GM18873 (cell line): Measurements from ENCODE around the gene ABCA5.
"Not testable (repeated sequence)": the region's sequence is repeated elsewhere in the genome, so short reads cannot be mapped to it uniquely, and the experiment has no call there.

Experiments
- ATAC-seq: cut with Tn5 transposase; IDR thresholded peaks from one replicate; pipeline ENCODE4 v1.9.1; 2021; ENCODE audit warnings: mild to moderate bottlenecking, moderate library complexity, moderate number of reproducible peaks; ENCODE audit not compliant: unreplicated experiment, low FRiP score

Gene ABCA5

DNA sequence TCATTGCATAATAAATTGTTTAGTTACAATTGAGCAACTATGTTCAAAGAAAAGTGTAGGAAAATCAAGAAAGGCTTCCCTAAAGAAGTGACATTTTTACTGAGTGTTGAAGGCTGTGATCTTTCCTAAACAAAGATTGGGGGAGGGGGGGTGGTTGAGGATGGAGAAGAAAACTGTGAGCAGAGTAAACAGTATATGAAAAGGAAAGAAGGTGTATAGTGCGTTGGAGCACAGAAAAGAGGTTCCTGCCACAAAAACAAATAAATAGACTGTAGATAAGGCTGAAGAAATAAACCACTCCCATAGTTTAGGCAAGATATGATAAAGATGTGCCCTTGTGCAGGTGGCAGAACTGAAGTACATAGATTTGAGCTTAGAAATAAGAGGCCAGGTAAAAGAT is 106.8 kb downstream of the ABCA5 start:
- ATAC-seq, result no peak

DNA sequence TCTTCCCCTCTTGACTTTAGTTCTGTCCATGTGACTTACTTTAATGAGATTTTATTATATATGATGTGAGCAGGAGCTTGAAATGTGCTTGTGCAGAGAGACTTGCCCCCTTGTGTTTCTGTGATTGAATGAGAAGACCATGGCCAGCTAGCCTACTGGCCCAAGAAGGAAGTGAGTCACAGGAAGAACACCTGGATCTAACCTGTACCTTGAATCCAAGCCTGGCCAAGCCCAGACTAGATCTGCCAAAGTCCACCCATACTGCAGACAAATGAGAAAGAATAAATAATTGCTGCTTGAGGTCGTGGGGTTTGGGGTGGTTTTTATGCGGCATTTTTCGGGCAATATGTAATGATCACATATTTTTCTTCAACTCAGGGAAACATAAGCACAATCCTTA is 107.9 kb downstream of the ABCA5 start:
- no peak for ATAC-seq

DNA sequence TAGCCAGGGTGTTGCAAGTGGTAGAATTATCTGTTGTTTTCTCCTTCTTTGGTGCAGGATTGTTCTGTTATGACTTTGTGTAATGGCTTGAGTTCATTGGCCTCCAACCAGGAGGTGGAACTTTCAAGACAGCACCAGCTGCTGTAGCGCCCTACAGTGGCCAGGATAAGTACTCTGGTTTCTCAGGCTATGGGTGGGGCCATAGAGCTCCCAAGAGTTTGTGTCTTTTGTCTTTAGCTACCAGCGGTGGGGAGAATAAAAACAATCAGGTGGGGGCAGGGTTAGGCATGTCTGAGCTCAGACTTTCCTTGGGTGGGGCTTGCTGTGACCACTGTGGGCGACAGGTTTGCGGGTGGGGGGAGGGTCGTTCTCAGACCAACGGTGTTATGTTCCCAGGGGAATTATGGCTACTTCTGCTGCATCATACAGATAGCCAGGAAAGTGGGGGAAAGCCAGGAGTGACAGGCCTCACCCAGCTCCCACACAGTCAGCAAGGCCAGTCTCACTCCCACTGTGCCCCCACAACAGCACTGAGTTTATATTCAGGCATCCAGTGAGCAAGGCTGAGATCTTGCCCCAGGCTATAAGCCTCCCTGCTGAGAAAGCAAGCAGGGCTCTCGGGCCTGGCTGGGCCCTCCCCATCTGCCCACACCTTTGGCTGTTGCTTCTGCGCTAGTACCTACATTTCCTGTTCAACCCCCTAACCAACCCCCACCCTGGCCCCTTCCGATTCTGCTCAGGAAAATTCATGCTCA is 113.7 kb downstream of the ABCA5 start:
- ATAC-seq, result no peak

- no peak for ATAC-seq
Observed at GRCh38 chr17:69208640-69209039, 118.3 kb downstream of the ABCA5 start.

GRCh38 chr17:69207151-69207550 is 119.8 kb downstream of the ABCA5 start:
- ATAC-seq, result no peak

DNA sequence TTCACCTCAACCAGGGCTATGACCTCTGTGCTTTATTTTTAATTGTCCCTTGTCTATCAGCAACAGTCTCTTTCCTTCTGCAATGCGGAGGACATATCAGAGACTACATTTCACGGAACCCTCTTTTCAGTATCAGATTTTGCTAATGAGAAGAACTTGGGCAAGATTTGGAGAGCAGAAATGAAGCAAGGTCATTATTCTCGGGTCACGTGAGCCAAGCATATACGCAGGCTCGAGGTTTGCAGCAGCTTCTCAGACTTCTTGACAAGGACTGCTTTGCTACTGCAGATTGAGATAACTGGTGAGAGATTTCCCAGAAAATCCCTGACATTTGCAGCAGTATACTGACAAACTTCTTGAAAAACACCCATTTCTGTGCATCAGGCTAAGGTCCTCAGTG is 128.7 kb downstream of the ABCA5 start:
- no peak for ATAC-seq

DNA sequence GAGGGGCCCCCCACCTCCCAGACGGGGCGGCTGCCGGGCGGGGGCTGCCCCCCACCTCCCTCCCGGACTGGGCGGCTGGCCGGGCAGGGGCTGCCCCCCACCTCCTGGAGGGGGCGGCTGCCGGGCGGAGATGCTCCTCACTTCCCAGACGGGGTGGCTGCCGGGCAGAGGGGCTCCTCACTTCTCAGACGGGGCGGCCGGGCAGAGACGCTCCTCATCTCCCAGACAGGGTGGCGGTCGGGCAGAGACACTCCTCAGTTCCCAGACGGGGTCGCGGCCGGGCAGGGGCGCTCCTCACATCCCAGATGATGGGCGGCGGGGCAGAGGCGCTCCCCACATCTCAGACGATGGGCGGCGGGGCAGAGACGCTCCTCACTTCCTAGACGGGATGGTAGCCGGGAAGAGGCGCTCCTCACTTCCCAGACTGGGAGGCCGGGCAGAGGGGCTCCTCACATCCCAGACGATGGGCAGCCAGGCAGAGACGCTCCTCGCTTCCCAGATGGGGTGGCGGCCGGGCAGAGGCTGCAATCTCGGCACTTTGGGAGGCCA is 130.8 kb downstream of the ABCA5 start:
- not testable (repeated sequence) for ATAC-seq
